ENCODE measurements around the gene ARHGAP19.

Gene ARHGAP19

GRCh38 chr10:97325754-97326153 lies 33.3 kb upstream of the ARHGAP19 start:
- no peak overlapping the region for H3K4me2 ChIP-seq (ENCODE audit: low read depth, low read length, poor library complexity, severe bottlenecking)
- no peaks in the 10 kb centered on the region for H3K27me3 ChIP-seq (ENCODE audit: low read length)
- H3K79me2 ChIP-seq (ENCODE audit: insufficient read depth, low read length): no peaks in the 10 kb centered on the region
- no peaks in the 10 kb centered on the region for H3K9me3 ChIP-seq (ENCODE audit: insufficient read depth, low read length)
- no peaks in the 10 kb centered on the region for H3K36me3 ChIP-seq (ENCODE audit: low read length)
- no peak overlapping the region for H3K27ac ChIP-seq (ENCODE audit: low read depth, low read length)
- H3K9me2 ChIP-seq (replicated peaks; ENCODE audit: insufficient read depth, low read length): no peaks in the 10 kb centered on the region
- H3F3A ChIP-seq (ENCODE audit: insufficient read depth): no peaks in the 10 kb centered on the region
- H3K9ac ChIP-seq (ENCODE audit: low read length): no peak overlapping the region
- no peak overlapping the region for H2AFZ ChIP-seq (ENCODE audit: low read depth, low read length, severe bottlenecking)
- no peak for TF ChIP-seq CTCF (IDR thresholded peaks at IDR 0.05; ENCODE audit: insufficient read depth, low read length, poor library complexity, severe bottlenecking)
- TF ChIP-seq EZH2phosphoT487 (conservative IDR thresholded peaks at IDR 0.05; ENCODE audit: low read length): no peak
- H4K20me1 ChIP-seq (ENCODE audit: low read depth, low read length): no peaks in the 10 kb centered on the region
- no peak overlapping the region for H3K4me3 ChIP-seq (ENCODE audit: insufficient read depth, low read length, poor library complexity, severe bottlenecking)

GRCh38 chr10:97323501-97323900 lies 31.1 kb upstream of the ARHGAP19 start:
- no peak overlapping the region for H3K4me3 ChIP-seq (ENCODE audit: insufficient read depth, low read length, poor library complexity, severe bottlenecking)
- no peaks in the 10 kb centered on the region for H4K20me1 ChIP-seq (ENCODE audit: low read depth, low read length)
- no peak overlapping the region for H3K9ac ChIP-seq (ENCODE audit: low read length)
- H3K79me2 ChIP-seq (ENCODE audit: insufficient read depth, low read length): no peaks in the 10 kb centered on the region
- TF ChIP-seq EZH2phosphoT487 (conservative IDR thresholded peaks at IDR 0.05; ENCODE audit: low read length) (no peak), CTCF (IDR thresholded peaks at IDR 0.05; ENCODE audit: insufficient read depth, low read length, poor library complexity, severe bottlenecking) (no peak)
- no peaks in the 10 kb centered on the region for H3K27me3 ChIP-seq (ENCODE audit: low read length)
- no peak overlapping the region for H3K27ac ChIP-seq (ENCODE audit: low read depth, low read length)
- H2AFZ ChIP-seq (ENCODE audit: low read depth, low read length, severe bottlenecking): no peak overlapping the region
- H3K9me2 ChIP-seq (replicated peaks; ENCODE audit: insufficient read depth, low read length): no peaks in the 10 kb centered on the region
- H3F3A ChIP-seq (ENCODE audit: insufficient read depth): 0 out of 2 replicates have a peak, but pooled peaks cover 2% of the 10 kb centered on the region
- no peaks in the 10 kb centered on the region for H3K9me3 ChIP-seq (ENCODE audit: insufficient read depth, low read length)
- H3K36me3 ChIP-seq (ENCODE audit: low read length): no peaks in the 10 kb centered on the region
- no peak overlapping the region for H3K4me2 ChIP-seq (ENCODE audit: low read depth, low read length, poor library complexity, severe bottlenecking)

- Histone ChIP-seq H3K9me3 (ENCODE audit: insufficient read depth, low read length) (no peaks in the 10 kb centered on the region), H3K9me2 (replicated peaks; ENCODE audit: insufficient read depth, low read length) (no peaks in the 10 kb centered on the region), H3K4me3 (ENCODE audit: insufficient read depth, low read length, poor library complexity, severe bottlenecking) (no peak overlapping the region), H4K20me1 (ENCODE audit: low read depth, low read length) (no peaks in the 10 kb centered on the region), H3K9ac (ENCODE audit: low read length) (no peak overlapping the region), H2AFZ (ENCODE audit: low read depth, low read length, severe bottlenecking) (no peak overlapping the region), H3K27me3 (ENCODE audit: low read length) (no peaks in the 10 kb centered on the region), H3K27ac (ENCODE audit: low read depth, low read length) (no peak overlapping the region), H3K4me2 (ENCODE audit: low read depth, low read length, poor library complexity, severe bottlenecking) (no peak overlapping the region), H3K36me3 (ENCODE audit: low read length) (no peaks in the 10 kb centered on the region), H3K79me2 (ENCODE audit: insufficient read depth, low read length) (no peaks in the 10 kb centered on the region), H3F3A (ENCODE audit: insufficient read depth) (0 out of 2 replicates have a peak, but pooled peaks cover 2% of the 10 kb centered on the region)
- no peak for TF ChIP-seq EZH2phosphoT487 (conservative IDR thresholded peaks at IDR 0.05; ENCODE audit: low read length)
- no peak for TF ChIP-seq CTCF (IDR thresholded peaks at IDR 0.05; ENCODE audit: insufficient read depth, low read length, poor library complexity, severe bottlenecking)
Measured at GRCh38 chr10:97321804-97322190, 29.4 kb upstream of the ARHGAP19 start.
